HEK293 (cell line): ENCODE data around the gene CDYL.

Experiments
- AEBP2 ChIP-seq: fragments of 450-650 bp; formaldehyde crosslinking; IDR thresholded peaks from 2 replicates; pipeline ENCODE4 v1.5.1; 2016; ENCODE audit warnings: missing biosample characterization, missing genetic modification characterization, borderline replicate concordance
- ATF2 ChIP-seq: fragments of 450-650 bp; formaldehyde crosslinking; IDR thresholded peaks from 2 replicates; pipeline ENCODE4 v1.5.1; 2016; ENCODE audit warnings: missing biosample characterization, missing genetic modification characterization, low read depth
- BCL11A ChIP-seq: fragments of 450-650 bp; formaldehyde crosslinking; IDR thresholded peaks from 2 replicates; pipeline ENCODE4 v1.5.1; 2016; ENCODE audit warnings: low read depth, missing biosample characterization, missing genetic modification characterization
- GLIS2 ChIP-seq: fragments of 450-650 bp; formaldehyde crosslinking; IDR thresholded peaks from 2 replicates; pipeline ENCODE4 v1.5.1; 2016; ENCODE audit warnings: missing biosample characterization, missing genetic modification characterization
- HOXD13 ChIP-seq: sonication (generic); formaldehyde crosslinking; IDR thresholded peaks from 2 replicates; pipeline ENCODE4 v1.8.0; 2022; ENCODE audit warnings: missing genetic modification reagents, borderline replicate concordance
- KLF1 ChIP-seq: fragments of 450-650 bp; formaldehyde crosslinking; IDR thresholded peaks from 2 replicates; pipeline ENCODE4 v1.5.1; 2016; ENCODE audit warnings: missing biosample characterization, missing genetic modification characterization
- KLF17 ChIP-seq: fragments of 450-650 bp; formaldehyde crosslinking; IDR thresholded peaks from 2 replicates; pipeline ENCODE4 v1.5.1; 2016; ENCODE audit warnings: missing biosample characterization, missing genetic modification characterization
- KLF9 ChIP-seq: fragments of 450-650 bp; formaldehyde crosslinking; IDR thresholded peaks from 2 replicates; pipeline ENCODE4 v1.5.1; 2016; ENCODE audit warnings: missing biosample characterization, missing genetic modification characterization, low read depth
- OSR2 ChIP-seq: fragments of 450-650 bp; formaldehyde crosslinking; IDR thresholded peaks from 2 replicates; pipeline ENCODE4 v1.5.1; 2016; ENCODE audit warnings: missing biosample characterization, missing genetic modification characterization
- REPIN1 ChIP-seq: fragments of 450-650 bp; formaldehyde crosslinking; IDR thresholded peaks from 2 replicates; pipeline ENCODE4 v1.5.1; 2017; ENCODE audit warnings: missing biosample characterization, missing genetic modification characterization, low read depth
- ZBTB17 ChIP-seq: fragments of 450-650 bp; formaldehyde crosslinking; IDR thresholded peaks from 2 replicates; pipeline ENCODE4 v1.5.1; 2016; ENCODE audit warnings: missing biosample characterization, missing genetic modification characterization
- ZBTB49 ChIP-seq: fragments of 450-650 bp; formaldehyde crosslinking; IDR thresholded peaks from 2 replicates; pipeline ENCODE4 v1.5.1; 2016; ENCODE audit warnings: missing biosample characterization, missing genetic modification characterization, low read depth
- ZFP69B ChIP-seq: fragments of 450-650 bp; formaldehyde crosslinking; IDR thresholded peaks from 2 replicates; pipeline ENCODE4 v1.5.1; 2016; ENCODE audit warnings: missing biosample characterization, missing genetic modification characterization
- ZNF121 ChIP-seq: fragments of 450-650 bp; formaldehyde crosslinking; IDR thresholded peaks from 2 replicates; pipeline ENCODE4 v1.5.1; 2016; ENCODE audit warnings: missing biosample characterization, missing genetic modification characterization
- ZNF133 ChIP-seq: fragments of 450-650 bp; formaldehyde crosslinking; IDR thresholded peaks from 2 replicates; pipeline ENCODE4 v1.5.1; 2016; ENCODE audit warnings: missing biosample characterization, missing genetic modification characterization
- ZNF169 ChIP-seq: fragments of 450-650 bp; formaldehyde crosslinking; IDR thresholded peaks from 2 replicates; pipeline ENCODE4 v1.5.1; 2016; ENCODE audit warnings: missing biosample characterization, missing genetic modification characterization
- ZNF184 ChIP-seq: fragments of 450-650 bp; IDR thresholded peaks from 2 replicates; pipeline ENCODE4 v1.5.1; 2018; ENCODE audit warnings: missing biosample characterization, mild to moderate bottlenecking, missing genetic modification characterization
- ZNF19 ChIP-seq: fragments of 450-650 bp; formaldehyde crosslinking; IDR thresholded peaks from 2 replicates; pipeline ENCODE4; 2016; ENCODE audit warnings: missing biosample characterization, missing genetic modification characterization, low read depth
- ZNF239 ChIP-seq: fragments of 450-650 bp; formaldehyde crosslinking; IDR thresholded peaks from 2 replicates; pipeline ENCODE4 v1.5.1; 2016; ENCODE audit warnings: missing biosample characterization, missing genetic modification characterization
- ZNF280C ChIP-seq: fragments of 450-650 bp; formaldehyde crosslinking; IDR thresholded peaks from 2 replicates; pipeline ENCODE4 v1.5.1; 2016; ENCODE audit warnings: missing biosample characterization, missing genetic modification characterization
- ZNF341 ChIP-seq: fragments of 450-650 bp; formaldehyde crosslinking; IDR thresholded peaks from 2 replicates; pipeline ENCODE4; 2016; ENCODE audit warnings: low read depth, missing biosample characterization, missing genetic modification characterization
- ZNF37A ChIP-seq: fragments of 450-650 bp; IDR thresholded peaks from 2 replicates; pipeline ENCODE4 v1.5.1; 2018; ENCODE audit warnings: missing biosample characterization, missing genetic modification characterization
- ZNF48 ChIP-seq: fragments of 450-650 bp; formaldehyde crosslinking; IDR thresholded peaks from 2 replicates; pipeline ENCODE4 v1.5.1; 2016; ENCODE audit warnings: missing biosample characterization, missing genetic modification characterization
- ZNF514 ChIP-seq: fragments of 450-650 bp; formaldehyde crosslinking; IDR thresholded peaks from 2 replicates; pipeline ENCODE4 v1.5.1; 2016; ENCODE audit warnings: missing biosample characterization, missing genetic modification characterization
- ZNF521 ChIP-seq: fragments of 450-650 bp; formaldehyde crosslinking; IDR thresholded peaks from 2 replicates; pipeline ENCODE4 v1.5.1; 2017; ENCODE audit warnings: missing biosample characterization, mild to moderate bottlenecking, missing genetic modification characterization
- ZNF555 ChIP-seq: fragments of 450-650 bp; formaldehyde crosslinking; conservative IDR thresholded peaks from 2 replicates; pipeline ENCODE4 v1.5.1; 2017; ENCODE audit warnings: missing biosample characterization, mild to moderate bottlenecking, missing genetic modification characterization, inconsistent platforms
- ZNF624 ChIP-seq: fragments of 450-650 bp; formaldehyde crosslinking; IDR thresholded peaks from 2 replicates; pipeline ENCODE4 v1.5.1; 2017; ENCODE audit warnings: missing biosample characterization, missing genetic modification characterization
- ZNF626 ChIP-seq: fragments of 450-650 bp; sonication (Bioruptor Pico); formaldehyde crosslinking; IDR thresholded peaks from 2 replicates; pipeline ENCODE4 v1.5.1; 2018; ENCODE audit warnings: missing biosample characterization, missing genetic modification characterization, inconsistent platforms
- ZNF791 ChIP-seq: fragments of 450-650 bp; formaldehyde crosslinking; IDR thresholded peaks from 2 replicates; pipeline ENCODE4 v1.5.1; 2016; ENCODE audit warnings: missing biosample characterization, missing genetic modification characterization
- ZSCAN16 ChIP-seq: fragments of 450-650 bp; formaldehyde crosslinking; IDR thresholded peaks from 2 replicates; pipeline ENCODE4 v1.5.1; 2016; ENCODE audit warnings: missing biosample characterization, missing genetic modification characterization
- ZSCAN4 ChIP-seq: fragments of 450-650 bp; formaldehyde crosslinking; IDR thresholded peaks from 2 replicates; pipeline ENCODE4 v1.5.1; 2017; ENCODE audit warnings: missing biosample characterization, missing genetic modification characterization

CDYL gene

GRCh38 chr6:4809999-4810918 is 34.1 kb downstream of the CDYL start (continued):
- TF ChIP-seq ZNF280C (tag by site-specific recombination) (no peak), BCL11A (tag by site-specific recombination) (0 out of 2 replicates have a peak, but pooled peaks have one; percentile 45), ZNF791 (tag by site-specific recombination) (no peak), ZSCAN4 (tag by site-specific recombination) (peak; percentile 62), ZNF626 (tag by site-specific recombination) (no peak), ZNF239 (peak; percentile 69; the same call in 1 of the 2 replicates), REPIN1 (tag by site-specific recombination) (no peak), ZNF521 (tag by site-specific recombination) (no peak), ZNF48 (tag by site-specific recombination) (no peak), ZNF341 (tag by site-specific recombination) (no peak), AEBP2 (tag by site-specific recombination) (no peak), ZNF19 (tag by site-specific recombination) (peak; percentile 62; the same call in 1 of the 2 replicates), ZNF37A (no peak), HOXD13 (0 out of 2 replicates have a peak, but pooled peaks have one; percentile 71), ZNF169 (no peak), ZFP69B (tag by site-specific recombination) (0 out of 2 replicates have a peak, but pooled peaks have one; percentile 47), ATF2 (peak; percentile 91), KLF17 (tag by site-specific recombination) (no peak), ZNF555 (no peak), GLIS2 (tag by site-specific recombination) (no peak), ZSCAN16 (tag by site-specific recombination) (no peak), ZBTB49 (tag by site-specific recombination) (no peak), ZNF514 (no peak), KLF1 (tag by site-specific recombination) (peak; percentile 63), KLF9 (tag by site-specific recombination) (no peak), OSR2 (peak; percentile 40; the same call in 1 of the 2 replicates), ZNF133 (tag by site-specific recombination) (peak; percentile 59), ZBTB17 (tag by site-specific recombination) (no peak), ZNF121 (tag by site-specific recombination) (no peak), ZNF624 (tag by site-specific recombination) (no peak), ZNF184 (tag by site-specific recombination) (peak; percentile 89; the same call in 1 of the 2 replicates)
